ENCODE data around the gene NDUFAF8.

DNA sequence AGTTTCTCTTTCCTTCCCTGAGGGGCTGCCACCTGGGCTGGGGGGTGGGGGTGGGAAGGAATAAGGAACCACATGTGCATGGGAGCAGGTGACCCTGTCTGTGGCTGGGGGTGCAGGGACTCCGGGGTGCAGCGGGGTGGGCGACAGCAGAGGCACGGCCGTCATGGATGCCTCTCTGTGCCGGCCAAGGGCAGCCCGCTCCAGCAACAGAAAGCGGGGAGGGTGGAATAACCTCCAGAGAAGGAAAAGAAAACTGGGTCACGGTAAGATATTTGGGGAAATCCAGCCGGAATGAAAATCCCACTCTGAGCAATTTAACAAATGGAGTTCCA lies 4.2 kb downstream of the NDUFAF8 start:
- TF ChIP-seq, protein P1, sequence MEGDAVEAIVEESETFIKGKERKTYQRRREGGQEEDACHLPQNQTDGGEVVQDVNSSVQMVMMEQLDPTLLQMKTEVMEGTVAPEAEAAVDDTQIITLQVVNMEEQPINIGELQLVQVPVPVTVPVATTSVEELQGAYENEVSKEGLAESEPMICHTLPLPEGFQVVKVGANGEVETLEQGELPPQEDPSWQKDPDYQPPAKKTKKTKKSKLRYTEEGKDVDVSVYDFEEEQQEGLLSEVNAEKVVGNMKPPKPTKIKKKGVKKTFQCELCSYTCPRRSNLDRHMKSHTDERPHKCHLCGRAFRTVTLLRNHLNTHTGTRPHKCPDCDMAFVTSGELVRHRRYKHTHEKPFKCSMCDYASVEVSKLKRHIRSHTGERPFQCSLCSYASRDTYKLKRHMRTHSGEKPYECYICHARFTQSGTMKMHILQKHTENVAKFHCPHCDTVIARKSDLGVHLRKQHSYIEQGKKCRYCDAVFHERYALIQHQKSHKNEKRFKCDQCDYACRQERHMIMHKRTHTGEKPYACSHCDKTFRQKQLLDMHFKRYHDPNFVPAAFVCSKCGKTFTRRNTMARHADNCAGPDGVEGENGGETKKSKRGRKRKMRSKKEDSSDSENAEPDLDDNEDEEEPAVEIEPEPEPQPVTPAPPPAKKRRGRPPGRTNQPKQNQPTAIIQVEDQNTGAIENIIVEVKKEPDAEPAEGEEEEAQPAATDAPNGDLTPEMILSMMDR (conservative IDR thresholded peaks at IDR 0.05; ENCODE audit: low read depth, low read length), result no peak
- TF ChIP-seq EZH2 (IDR thresholded peaks at IDR 0.05; ENCODE audit: borderline replicate concordance, low read depth, low read length, poor library complexity, severe bottlenecking), result no peak
